BE2C (cell line): ENCODE measurements around the gene TBX21.
"Not testable (repeated sequence)": the region's sequence is repeated elsewhere in the genome, so short reads cannot be mapped to it uniquely, and the experiment has no call there.

ENCODE experiments used
- DNase-seq: peaks from one replicate; pipeline ENCODE4 v3.0.0-alpha.2; 2020
- H3K27me3 ChIP-seq: fragments of 250-450 bp; sonication (Bioruptor Pico); 2 replicates; pipeline ENCODE4 v1.5.1; 2020; ENCODE audit warnings: mild to moderate bottlenecking
- H3K36me3 ChIP-seq: fragments of 250-450 bp; sonication (Bioruptor Pico); 2 replicates; pipeline ENCODE4 v1.5.1; 2020; ENCODE audit warnings: mild to moderate bottlenecking
- H3K4me1 ChIP-seq: fragments of 250-450 bp; sonication (Bioruptor Pico); 2 replicates; pipeline ENCODE4 v1.5.1; 2020
- H3K4me3 ChIP-seq: 2 replicates; pipeline ENCODE4 v1.5.1; 2011; ENCODE audit warnings: low read depth, low read length
- H3K9me3 ChIP-seq: fragments of 250-450 bp; sonication (Bioruptor Pico); 2 replicates; pipeline ENCODE4 v1.5.1; 2020
- CTCF ChIP-seq: IDR thresholded peaks from 2 replicates; pipeline ENCODE4 v1.5.1; 2012; ENCODE audit warnings: mild to moderate bottlenecking, low read depth, low read length

Gene TBX21

GRCh38 chr17:47736501-47737495 is 3.8 kb downstream of the TBX21 start:
- TF ChIP-seq CTCF: no peak
- peaks cover 27% of the 10 kb centered on the region for H3K27me3 ChIP-seq

GRCh38 chr17:47738178-47738577 is 5.1 kb downstream of the TBX21 start:
- no peak for TF ChIP-seq CTCF
- peaks cover 19% of the 10 kb centered on the region for H3K27me3 ChIP-seq

More at GRCh38 chr17:47736501-47737495, 3.8 kb downstream of the TBX21 start:
- DNase-seq: no peak
- Histone ChIP-seq H3K4me3 (no peak overlapping the region), H3K4me1 (no peaks in the 10 kb centered on the region), H3K36me3 (no peaks in the 10 kb centered on the region), H3K9me3 (no peaks in the 10 kb centered on the region)

GRCh38 chr17:47739150-47739549 is 6.1 kb downstream of the TBX21 start:
- no peaks in the 10 kb centered on the region for H3K9me3 ChIP-seq
- no peak for TF ChIP-seq CTCF
- H3K27me3 ChIP-seq: peaks cover 14% of the 10 kb centered on the region
- no peaks in the 10 kb centered on the region for H3K4me1 ChIP-seq
- DNase-seq: no peak
- H3K36me3 ChIP-seq: no peaks in the 10 kb centered on the region
- H3K4me3 ChIP-seq: no peak overlapping the region

More at GRCh38 chr17:47738178-47738577, 5.1 kb downstream of the TBX21 start:
- Histone ChIP-seq H3K36me3 (no peaks in the 10 kb centered on the region), H3K9me3 (no peaks in the 10 kb centered on the region), H3K4me3 (no peak overlapping the region), H3K4me1 (no peaks in the 10 kb centered on the region)
- DNase-seq: no peak

- H3K4me1 ChIP-seq, H3K4me3 ChIP-seq, DNase-seq, H3K9me3 ChIP-seq, H3K36me3 ChIP-seq: not testable (repeated sequence)
- peaks cover 14% of the 10 kb centered on the region for H3K27me3 ChIP-seq
These were observed 6.9 kb downstream of the TBX21 start for GRCh38 chr17:47739945-47740344.

GRCh38 chr17:47741109-47741792 is 8.2 kb downstream of the TBX21 start:
- TF ChIP-seq CTCF: no peak
- DNase-seq: no peak
- H3K9me3 ChIP-seq: no peaks in the 10 kb centered on the region
- no peak overlapping the region for H3K4me3 ChIP-seq
- H3K4me1 ChIP-seq: no peaks in the 10 kb centered on the region
- no peaks in the 10 kb centered on the region for H3K36me3 ChIP-seq
- peaks cover 14% of the 10 kb centered on the region for H3K27me3 ChIP-seq

GRCh38 chr17:47741793-47742145 is 8.7 kb downstream of the TBX21 start:
- no peak for DNase-seq
- Histone ChIP-seq H3K4me3 (no peak overlapping the region), H3K27me3 (peaks cover 14% of the 10 kb centered on the region), H3K4me1 (no peaks in the 10 kb centered on the region), H3K36me3 (no peaks in the 10 kb centered on the region), H3K9me3 (no peaks in the 10 kb centered on the region)
- TF ChIP-seq CTCF: no peak
